Tibial artery (tissue), 4 donors: ENCODE data around the gene TOX2.

Experiments
- DNase-seq, 2 donors: peaks; one replicate each; pipeline ENCODE4 v3.0.0-alpha.2; 2019
- H3K27ac ChIP-seq, 2 donors: fragments of 200-600 bp; sonication (generic) in 1 of 2; 1 replicate in 1 of 2; 2 replicates in 1 of 2; pipeline ENCODE4 v1.5.1; 2018 to 2019; ENCODE audit warnings: mild to moderate bottlenecking in 1 of 2
- H3K27me3 ChIP-seq, 2 donors: fragments of 200-600 bp; sonication (generic) in 1 of 2; one replicate each; pipeline versions ENCODE4 v1.5.1 to v1.6.0; 2016 to 2019
- H3K36me3 ChIP-seq, 3 donors: fragments of 200-600 bp; sonication (generic) in 2 of 3; one replicate each; pipeline ENCODE4 v1.5.1; 2016 to 2019; ENCODE audit warnings: mild to moderate bottlenecking in 2 of 3
- H3K4me1 ChIP-seq, 4 donors: fragments of 200-600 bp; sonication (generic) in 2 of 4; 1 replicate in 3 of 4; 2 replicates in 1 of 4; pipeline ENCODE4 v1.5.1; 2016 to 2019
- H3K4me3 ChIP-seq, 2 donors: fragments of 200-600 bp; sonication (generic) in 1 of 2; 1 replicate in 1 of 2; 2 replicates in 1 of 2; pipeline ENCODE4 v1.5.1; 2018 to 2019; ENCODE audit warnings: mild to moderate bottlenecking in 2 of 2
- H3K9me3 ChIP-seq, 3 donors: fragments of 200-600 bp; sonication (generic) in 1 of 3; one replicate each; pipeline ENCODE4 v1.5.1; 2016 to 2019
- intact Hi-C: fragments of 100-400 bp; cut with DNase I; formaldehyde crosslinking; loops from one replicate; pipeline ENCODE4 v1.15.0; 2023; ENCODE audit warnings: low total_unique reads
- TF ChIP-seq, protein P1 (sequence below), 2 experiments: fragments of 200-600 bp in 1 of 2; fragments of 450-650 bp in 1 of 2; IDR thresholded peaks; one replicate each; pipeline ENCODE4 v1.5.1; 2017 to 2019; ENCODE audit warnings: antibody characterized with exemption in 2 of 2, mild to moderate bottlenecking in 1 of 2, moderate library complexity in 1 of 2

The TOX2 gene

DNA sequence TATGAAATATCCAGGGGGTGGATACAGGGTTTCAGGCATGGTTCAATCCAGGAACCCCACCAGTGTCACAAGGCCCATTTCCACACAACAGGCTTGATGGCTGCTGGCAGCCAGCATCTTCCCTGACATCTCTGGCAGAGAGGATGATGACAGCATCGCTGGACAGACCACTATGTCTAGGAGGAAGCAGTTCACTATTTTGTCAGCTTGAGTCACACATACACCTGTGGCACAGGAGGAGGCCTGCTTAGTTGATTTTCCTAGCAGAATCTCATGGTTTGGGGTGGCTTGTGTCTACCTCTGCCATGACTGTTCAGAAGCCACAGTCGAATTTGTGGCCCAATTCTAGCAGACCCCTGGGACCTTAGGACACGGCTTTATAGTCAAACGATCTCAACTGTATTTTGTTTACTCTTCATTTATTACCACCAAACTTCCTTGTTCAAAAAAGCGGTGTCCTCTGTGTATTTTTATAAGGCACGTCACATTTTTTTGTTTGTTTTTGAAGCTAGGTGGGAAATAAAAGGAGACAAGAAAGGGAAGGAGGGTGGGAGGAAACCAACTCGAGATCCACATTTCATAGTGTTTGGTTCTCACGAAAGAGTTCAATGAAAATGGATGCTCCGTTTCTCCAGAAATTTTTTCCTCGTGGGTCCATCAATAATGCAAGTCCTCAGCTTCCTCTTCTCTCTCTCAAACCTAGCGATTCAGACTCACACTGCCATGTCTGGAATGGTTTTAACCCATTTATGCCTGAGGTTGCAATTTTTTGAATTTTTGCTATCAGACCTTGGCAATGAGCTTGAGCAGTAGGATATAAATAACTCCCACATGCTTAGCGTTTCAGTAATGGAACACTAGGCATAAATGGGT is 94.4 kb downstream of the TOX2 start:
- no peaks in the 10 kb centered on the region for H3K36me3 ChIP-seq

DNA sequence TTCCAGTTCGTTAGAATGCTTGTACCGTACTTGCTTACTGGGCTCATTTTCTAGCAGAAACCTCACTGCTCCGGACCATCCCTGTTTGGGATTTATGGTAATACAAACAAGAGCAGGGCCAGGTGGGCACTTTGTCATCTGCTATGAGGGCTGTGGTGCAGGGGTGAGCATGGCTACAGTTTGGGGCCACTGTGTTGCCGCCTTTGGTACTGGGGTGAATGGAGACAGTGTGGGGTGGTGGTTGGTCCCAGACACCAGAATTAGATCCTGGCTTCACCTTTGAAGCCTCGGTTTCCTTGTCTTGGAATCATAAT is 95.0 kb downstream of the TOX2 start:
- intact Hi-C loops: no loop called here
- DNase-seq: no peak
- no peak overlapping the region for H3K27ac ChIP-seq
- peaks cover 0 to 14% (median 2%) of the 10 kb centered on the region in 4 donors for H3K4me1 ChIP-seq
- H3K36me3 ChIP-seq: no peaks in the 10 kb centered on the region
- no peaks in the 10 kb centered on the region for H3K9me3 ChIP-seq
- peaks cover 0 to 9% of the 10 kb centered on the region in 2 donors for H3K27me3 ChIP-seq
- TF ChIP-seq, protein P1, sequence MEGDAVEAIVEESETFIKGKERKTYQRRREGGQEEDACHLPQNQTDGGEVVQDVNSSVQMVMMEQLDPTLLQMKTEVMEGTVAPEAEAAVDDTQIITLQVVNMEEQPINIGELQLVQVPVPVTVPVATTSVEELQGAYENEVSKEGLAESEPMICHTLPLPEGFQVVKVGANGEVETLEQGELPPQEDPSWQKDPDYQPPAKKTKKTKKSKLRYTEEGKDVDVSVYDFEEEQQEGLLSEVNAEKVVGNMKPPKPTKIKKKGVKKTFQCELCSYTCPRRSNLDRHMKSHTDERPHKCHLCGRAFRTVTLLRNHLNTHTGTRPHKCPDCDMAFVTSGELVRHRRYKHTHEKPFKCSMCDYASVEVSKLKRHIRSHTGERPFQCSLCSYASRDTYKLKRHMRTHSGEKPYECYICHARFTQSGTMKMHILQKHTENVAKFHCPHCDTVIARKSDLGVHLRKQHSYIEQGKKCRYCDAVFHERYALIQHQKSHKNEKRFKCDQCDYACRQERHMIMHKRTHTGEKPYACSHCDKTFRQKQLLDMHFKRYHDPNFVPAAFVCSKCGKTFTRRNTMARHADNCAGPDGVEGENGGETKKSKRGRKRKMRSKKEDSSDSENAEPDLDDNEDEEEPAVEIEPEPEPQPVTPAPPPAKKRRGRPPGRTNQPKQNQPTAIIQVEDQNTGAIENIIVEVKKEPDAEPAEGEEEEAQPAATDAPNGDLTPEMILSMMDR (IDR thresholded peaks at IDR 0.05): no peak
- no peak overlapping the region for H3K4me3 ChIP-seq

More for the DNA sequence above, 94.4 kb downstream of the TOX2 start:
- H3K27ac ChIP-seq: no peak overlapping the region
- peaks cover 0 to 4% of the 10 kb centered on the region in 2 donors for H3K27me3 ChIP-seq
- no peak overlapping the region for H3K4me3 ChIP-seq
- peaks cover 0 to 11% (median 0%) of the 10 kb centered on the region in 4 donors for H3K4me1 ChIP-seq
- H3K9me3 ChIP-seq: no peaks in the 10 kb centered on the region
- DNase-seq: no peak
- TF ChIP-seq, protein P1 (IDR thresholded peaks at IDR 0.05): no peak
- intact Hi-C loops: no loop called here

GRCh38 chr20:44010162-44010704 is 95.6 kb downstream of the TOX2 start:
- no peak for DNase-seq
- TF ChIP-seq, protein P1 (IDR thresholded peaks at IDR 0.05): no peak
- Histone ChIP-seq H3K27ac (no peak overlapping the region), H3K9me3 (no peaks in the 10 kb centered on the region), H3K4me1 (peaks cover 0 to 20% (median 7%) of the 10 kb centered on the region in 4 donors), H3K27me3 (peaks cover 0 to 11% of the 10 kb centered on the region in 2 donors), H3K4me3 (no peak overlapping the region), H3K36me3 (no peaks in the 10 kb centered on the region)
- intact Hi-C loops: no loop called here

DNA sequence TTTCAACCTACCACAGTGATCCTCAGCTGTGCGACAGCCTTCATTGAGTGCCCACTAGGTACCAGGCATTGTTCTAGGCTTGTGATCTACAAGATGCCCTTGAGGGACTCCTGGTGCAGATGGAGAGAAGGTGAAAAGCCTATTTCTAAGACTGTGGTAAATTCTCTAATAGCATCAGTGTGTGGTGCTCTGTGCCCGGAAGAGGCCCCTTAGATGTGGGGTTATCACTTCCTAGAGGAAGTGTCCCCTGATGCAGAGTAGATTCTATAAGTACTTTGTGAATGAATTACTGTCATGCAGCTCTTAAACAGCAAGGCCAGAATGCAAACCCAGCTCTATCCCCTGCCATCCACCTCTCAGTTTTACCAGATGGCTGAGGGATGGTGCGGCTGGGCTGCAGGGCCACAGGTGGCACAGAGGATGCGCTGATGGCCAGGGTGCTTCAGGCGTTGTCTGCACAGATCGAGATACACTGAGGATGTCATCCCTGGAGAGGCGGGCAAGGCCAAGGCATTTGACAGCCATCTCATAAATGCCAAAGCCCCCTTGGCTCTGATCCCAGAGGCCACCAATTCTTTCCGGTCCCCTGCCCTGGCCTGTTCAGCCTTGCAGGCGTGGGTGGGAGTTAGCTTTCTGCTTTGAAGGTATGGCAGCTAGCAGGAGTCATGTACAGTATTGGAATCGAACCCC is 96.7 kb downstream of the TOX2 start:
- Histone ChIP-seq H3K27ac (no peak overlapping the region), H3K9me3 (no peaks in the 10 kb centered on the region), H3K4me1 (peaks cover 0 to 28% (median 7%) of the 10 kb centered on the region in 4 donors), H3K36me3 (no peaks in the 10 kb centered on the region), H3K4me3 (no peak overlapping the region), H3K27me3 (peaks cover 0 to 11% of the 10 kb centered on the region in 2 donors)
- no peak for DNase-seq
- TF ChIP-seq, protein P1 (IDR thresholded peaks at IDR 0.05): no peak
- intact Hi-C loops: no loop called here

- Histone ChIP-seq H3K27ac (no peak overlapping the region), H3K27me3 (peaks cover 0 to 11% of the 10 kb centered on the region in 2 donors), H3K9me3 (no peaks in the 10 kb centered on the region), H3K36me3 (no peaks in the 10 kb centered on the region), H3K4me3 (no peak overlapping the region), H3K4me1 (peaks cover 0 to 30% (median 7%) of the 10 kb centered on the region in 4 donors)
- DNase-seq: no peak
- TF ChIP-seq, protein P1 (IDR thresholded peaks at IDR 0.05): no peak
- intact Hi-C loops: no loop called here
Measured at GRCh38 chr20:44012466-44013226, 98.0 kb downstream of the TOX2 start.
